HL-60 (cell line): ENCODE results near the gene DYNLT5.

Experiments
- DNase-seq, 2 experiments: peaks; one replicate each; pipeline ENCODE4 v3.0.0-alpha.2; 2010 to 2020; ENCODE audit warnings: low read depth in 1 of 2, low spot score in 1 of 2
- H3K27ac ChIP-seq: fragments of 250-450 bp; sonication (Bioruptor Pico); replicated peaks from 2 replicates; pipeline ENCODE4 v1.5.1; 2020; ENCODE audit warnings: mild to moderate bottlenecking, moderate library complexity
- H3K27me3 ChIP-seq: fragments of 250-450 bp; sonication (Bioruptor Pico); 2 replicates; pipeline ENCODE4 v1.5.1; 2021; ENCODE audit warnings: mild to moderate bottlenecking, moderate library complexity; ENCODE audit not compliant: insufficient read depth, poor library complexity, severe bottlenecking
- H3K4me3 ChIP-seq: replicated peaks from 2 replicates; pipeline ENCODE4 v1.5.1; 2011; ENCODE audit warnings: mild to moderate bottlenecking, control low read depth, low read length; ENCODE audit not compliant: insufficient read depth
- GABPA ChIP-seq: IDR thresholded peaks from 2 replicates; pipeline ENCODE4 v1.6.1; 2012; ENCODE audit warnings: low read depth
- POLR2AphosphoS5 ChIP-seq: IDR thresholded peaks from 2 replicates; pipeline ENCODE4 v1.6.1; 2012; ENCODE audit warnings: low read depth
- SPI1 ChIP-seq: IDR thresholded peaks from 2 replicates; pipeline ENCODE4 v1.6.1; 2012; ENCODE audit warnings: low read depth, mild to moderate bottlenecking, borderline replicate concordance
- TF ChIP-seq, protein P1 (sequence below): IDR thresholded peaks from 2 replicates; pipeline ENCODE4 v1.6.1; 2012; ENCODE audit warnings: low read depth; ENCODE audit not compliant: insufficient replicate concordance
- TF ChIP-seq, protein P2 (sequence below): IDR thresholded peaks from one replicate; pipeline ENCODE4 v1.5.1; 2011; ENCODE audit warnings: low read length, control low read depth, inconsistent platforms; ENCODE audit not compliant: insufficient read depth

DYNLT5 gene

DNA sequence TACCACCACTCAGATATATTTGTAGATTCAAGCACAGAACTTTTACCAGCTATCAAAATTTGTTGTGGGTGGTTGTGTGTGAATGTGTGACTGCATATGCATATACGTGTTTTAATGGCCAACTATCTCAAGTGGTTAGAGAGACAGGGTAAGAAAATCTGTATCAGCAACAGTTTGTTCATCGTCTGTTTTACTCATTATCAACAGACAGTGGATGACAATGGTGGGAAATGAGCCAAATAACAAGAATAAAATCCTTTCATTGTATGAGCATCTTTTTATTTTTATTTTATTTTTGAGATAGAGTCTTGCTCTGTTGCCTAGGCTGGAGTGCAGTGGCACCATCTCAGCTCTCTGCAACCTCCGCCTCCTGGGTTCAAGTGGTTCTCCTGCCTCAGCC is 22.7 kb upstream of the DYNLT5 start:
- Histone ChIP-seq H3K27me3 (no peaks in the 10 kb centered on the region), H3K4me3 (no peak overlapping the region), H3K27ac (no peak overlapping the region)
- DNase-seq, result no peak
- TF ChIP-seq, protein P1, sequence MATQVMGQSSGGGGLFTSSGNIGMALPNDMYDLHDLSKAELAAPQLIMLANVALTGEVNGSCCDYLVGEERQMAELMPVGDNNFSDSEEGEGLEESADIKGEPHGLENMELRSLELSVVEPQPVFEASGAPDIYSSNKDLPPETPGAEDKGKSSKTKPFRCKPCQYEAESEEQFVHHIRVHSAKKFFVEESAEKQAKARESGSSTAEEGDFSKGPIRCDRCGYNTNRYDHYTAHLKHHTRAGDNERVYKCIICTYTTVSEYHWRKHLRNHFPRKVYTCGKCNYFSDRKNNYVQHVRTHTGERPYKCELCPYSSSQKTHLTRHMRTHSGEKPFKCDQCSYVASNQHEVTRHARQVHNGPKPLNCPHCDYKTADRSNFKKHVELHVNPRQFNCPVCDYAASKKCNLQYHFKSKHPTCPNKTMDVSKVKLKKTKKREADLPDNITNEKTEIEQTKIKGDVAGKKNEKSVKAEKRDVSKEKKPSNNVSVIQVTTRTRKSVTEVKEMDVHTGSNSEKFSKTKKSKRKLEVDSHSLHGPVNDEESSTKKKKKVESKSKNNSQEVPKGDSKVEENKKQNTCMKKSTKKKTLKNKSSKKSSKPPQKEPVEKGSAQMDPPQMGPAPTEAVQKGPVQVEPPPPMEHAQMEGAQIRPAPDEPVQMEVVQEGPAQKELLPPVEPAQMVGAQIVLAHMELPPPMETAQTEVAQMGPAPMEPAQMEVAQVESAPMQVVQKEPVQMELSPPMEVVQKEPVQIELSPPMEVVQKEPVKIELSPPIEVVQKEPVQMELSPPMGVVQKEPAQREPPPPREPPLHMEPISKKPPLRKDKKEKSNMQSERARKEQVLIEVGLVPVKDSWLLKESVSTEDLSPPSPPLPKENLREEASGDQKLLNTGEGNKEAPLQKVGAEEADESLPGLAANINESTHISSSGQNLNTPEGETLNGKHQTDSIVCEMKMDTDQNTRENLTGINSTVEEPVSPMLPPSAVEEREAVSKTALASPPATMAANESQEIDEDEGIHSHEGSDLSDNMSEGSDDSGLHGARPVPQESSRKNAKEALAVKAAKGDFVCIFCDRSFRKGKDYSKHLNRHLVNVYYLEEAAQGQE, result no peak
- no peak for TF ChIP-seq SPI1
- TF ChIP-seq GABPA, result no peak
- TF ChIP-seq POLR2AphosphoS5, result no peak
- TF ChIP-seq, protein P2, sequence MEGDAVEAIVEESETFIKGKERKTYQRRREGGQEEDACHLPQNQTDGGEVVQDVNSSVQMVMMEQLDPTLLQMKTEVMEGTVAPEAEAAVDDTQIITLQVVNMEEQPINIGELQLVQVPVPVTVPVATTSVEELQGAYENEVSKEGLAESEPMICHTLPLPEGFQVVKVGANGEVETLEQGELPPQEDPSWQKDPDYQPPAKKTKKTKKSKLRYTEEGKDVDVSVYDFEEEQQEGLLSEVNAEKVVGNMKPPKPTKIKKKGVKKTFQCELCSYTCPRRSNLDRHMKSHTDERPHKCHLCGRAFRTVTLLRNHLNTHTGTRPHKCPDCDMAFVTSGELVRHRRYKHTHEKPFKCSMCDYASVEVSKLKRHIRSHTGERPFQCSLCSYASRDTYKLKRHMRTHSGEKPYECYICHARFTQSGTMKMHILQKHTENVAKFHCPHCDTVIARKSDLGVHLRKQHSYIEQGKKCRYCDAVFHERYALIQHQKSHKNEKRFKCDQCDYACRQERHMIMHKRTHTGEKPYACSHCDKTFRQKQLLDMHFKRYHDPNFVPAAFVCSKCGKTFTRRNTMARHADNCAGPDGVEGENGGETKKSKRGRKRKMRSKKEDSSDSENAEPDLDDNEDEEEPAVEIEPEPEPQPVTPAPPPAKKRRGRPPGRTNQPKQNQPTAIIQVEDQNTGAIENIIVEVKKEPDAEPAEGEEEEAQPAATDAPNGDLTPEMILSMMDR, result no peak

DNA sequence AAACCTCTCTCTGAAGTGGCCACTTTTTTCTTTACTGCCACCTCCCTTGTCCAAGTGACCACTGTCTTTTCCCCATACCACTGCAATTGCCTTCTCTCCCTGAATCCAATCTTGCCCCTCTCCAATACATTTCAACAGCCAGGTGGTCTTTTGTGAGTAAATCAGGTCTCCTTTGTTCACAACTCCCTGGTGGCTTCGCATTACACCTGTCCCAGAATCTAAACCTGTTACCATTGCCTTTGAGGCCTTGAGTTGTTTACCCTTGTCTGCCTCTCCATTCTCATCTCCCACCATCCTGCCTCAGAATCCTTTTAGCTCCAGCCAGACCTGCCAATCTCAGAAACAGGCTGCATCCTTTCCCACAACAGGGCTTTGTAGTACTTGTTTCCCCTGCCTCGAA is 21.8 kb upstream of the DYNLT5 start:
- H3K4me3 ChIP-seq, result no peak overlapping the region
- TF ChIP-seq GABPA, result no peak
- TF ChIP-seq POLR2AphosphoS5, result no peak
- TF ChIP-seq, protein P1, result no peak
- TF ChIP-seq, protein P2, result no peak
- no peak for TF ChIP-seq SPI1
- no peaks in the 10 kb centered on the region for H3K27me3 ChIP-seq
- no peak overlapping the region for H3K27ac ChIP-seq
- DNase-seq, result no peak

DNA sequence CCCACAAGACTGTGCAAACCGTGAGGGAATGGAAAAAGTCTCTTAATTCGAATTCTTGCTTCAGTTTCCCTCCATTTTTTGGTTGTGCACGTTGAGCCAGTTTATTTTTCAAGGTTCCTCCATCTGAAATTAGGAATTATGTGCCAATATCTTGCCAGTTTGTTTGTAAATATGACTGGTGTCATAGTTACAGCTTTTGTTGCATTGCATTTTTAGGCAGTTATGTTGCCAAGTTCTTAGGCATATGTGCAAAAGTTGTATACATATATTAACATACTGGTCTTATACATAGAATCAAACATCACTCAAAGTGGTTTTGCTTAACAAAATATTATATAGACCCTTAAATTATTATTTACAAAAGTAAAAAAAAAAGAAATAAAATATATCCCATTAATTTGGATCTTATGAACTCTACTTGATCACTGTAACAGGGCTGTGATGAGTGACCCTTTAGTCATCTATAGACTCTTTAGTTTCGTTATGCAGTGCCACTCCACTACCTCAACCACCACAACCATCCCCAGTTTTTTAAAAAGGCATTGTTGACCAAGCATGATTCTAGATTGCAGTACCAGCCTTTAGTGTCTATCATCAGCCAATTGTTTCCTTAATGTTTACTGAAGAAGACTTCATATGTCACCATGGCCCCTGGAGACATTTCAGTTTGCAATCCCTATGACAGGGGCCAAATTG is 20.9 kb upstream of the DYNLT5 start:
- no peak for DNase-seq
- no peak overlapping the region for H3K27ac ChIP-seq
- no peaks in the 10 kb centered on the region for H3K27me3 ChIP-seq
- H3K4me3 ChIP-seq, result no peak overlapping the region
- TF ChIP-seq GABPA, result no peak
- TF ChIP-seq, protein P1, result no peak
- no peak for TF ChIP-seq SPI1
- TF ChIP-seq, protein P2, result no peak
- no peak for TF ChIP-seq POLR2AphosphoS5
